ENCODE results near the gene DNAJB12.

- TF ChIP-seq CTCF (optimal IDR thresholded peaks at IDR 0.05 in 1 of 3, IDR thresholded peaks at IDR 0.05 in 1 of 3, conservative IDR thresholded peaks at IDR 0.05 in 1 of 3; ENCODE audit: extremely low read depth in 1 of 3, insufficient read depth in 2 of 3, low read length in 3 of 3) (no peak), EZH2 (IDR thresholded peaks at IDR 0.05; ENCODE audit: low read length) (no peak)
These were observed 56.7 kb downstream of the DNAJB12 start for GRCh38 chr10:72297805-72298591.

Measured in keratinocyte (primary cell).